ENCODE data around the gene LYPD6B. TPM values are rescaled to one million over a fixed set of nuclear protein-coding genes. Genes with fewer than 3 reads are reported as not detected.

Gene LYPD6B
- total RNA-seq, 2 experiments from 2014 or later, result not detected

DNA sequence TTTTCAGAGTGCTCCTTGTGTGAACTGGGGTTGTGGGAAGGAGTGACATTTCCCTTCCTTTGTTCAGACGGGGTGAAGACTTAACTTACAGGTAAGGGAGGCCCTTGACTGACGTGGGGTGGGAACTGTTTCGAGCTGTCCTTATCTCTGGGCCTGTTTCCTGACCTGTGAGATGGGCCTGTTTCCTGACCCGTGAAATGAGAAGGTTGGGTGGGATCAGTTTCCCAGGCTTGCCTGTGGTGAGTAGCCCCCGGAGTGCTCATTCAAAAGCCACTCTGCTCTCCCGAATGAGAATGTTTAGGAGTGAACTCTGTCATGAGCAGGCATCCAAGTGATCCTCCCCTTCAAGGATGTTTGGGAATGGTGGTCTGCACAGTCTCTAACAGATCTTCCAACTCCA is 4.1 kb upstream of the LYPD6B start:
- no TSS peak for BruUV-seq (replicated peaks)
- H2AFZ ChIP-seq (ENCODE audit: low read length), result no peak overlapping the region
- H4K20me1 ChIP-seq (ENCODE audit: insufficient read depth, low read length), result no peaks in the 10 kb centered on the region
- H3K4me3 ChIP-seq (ENCODE audit: low read depth, low read length, poor library complexity, severe bottlenecking), result no peak overlapping the region
- TF ChIP-seq, protein P1, sequence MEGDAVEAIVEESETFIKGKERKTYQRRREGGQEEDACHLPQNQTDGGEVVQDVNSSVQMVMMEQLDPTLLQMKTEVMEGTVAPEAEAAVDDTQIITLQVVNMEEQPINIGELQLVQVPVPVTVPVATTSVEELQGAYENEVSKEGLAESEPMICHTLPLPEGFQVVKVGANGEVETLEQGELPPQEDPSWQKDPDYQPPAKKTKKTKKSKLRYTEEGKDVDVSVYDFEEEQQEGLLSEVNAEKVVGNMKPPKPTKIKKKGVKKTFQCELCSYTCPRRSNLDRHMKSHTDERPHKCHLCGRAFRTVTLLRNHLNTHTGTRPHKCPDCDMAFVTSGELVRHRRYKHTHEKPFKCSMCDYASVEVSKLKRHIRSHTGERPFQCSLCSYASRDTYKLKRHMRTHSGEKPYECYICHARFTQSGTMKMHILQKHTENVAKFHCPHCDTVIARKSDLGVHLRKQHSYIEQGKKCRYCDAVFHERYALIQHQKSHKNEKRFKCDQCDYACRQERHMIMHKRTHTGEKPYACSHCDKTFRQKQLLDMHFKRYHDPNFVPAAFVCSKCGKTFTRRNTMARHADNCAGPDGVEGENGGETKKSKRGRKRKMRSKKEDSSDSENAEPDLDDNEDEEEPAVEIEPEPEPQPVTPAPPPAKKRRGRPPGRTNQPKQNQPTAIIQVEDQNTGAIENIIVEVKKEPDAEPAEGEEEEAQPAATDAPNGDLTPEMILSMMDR (conservative IDR thresholded peaks at IDR 0.05; ENCODE audit: low read length), result no peak
- TF ChIP-seq EZH2phosphoT487 (IDR thresholded peaks at IDR 0.05; ENCODE audit: borderline replicate concordance, low read depth, low read length), result no peak
- no peaks in the 10 kb centered on the region for H3K79me2 ChIP-seq (ENCODE audit: insufficient read depth, low read depth, low read length)
- no peaks in the 10 kb centered on the region for H3K9me2 ChIP-seq (ENCODE audit: insufficient read depth, low read length)
- H3K27ac ChIP-seq (ENCODE audit: low read depth, low read length, poor library complexity, severe bottlenecking), result no peak overlapping the region
- peaks cover 25% of the 10 kb centered on the region for H3K4me1 ChIP-seq (ENCODE audit: insufficient read depth, low read length, poor library complexity, severe bottlenecking)
- ChIA-PET CTCF (ENCODE audit: unreplicated experiment) (interaction anchor here (1.0 to 2.5 kb wide), 3 partner anchors 12 to 17 kb away, joined by 3 to 11 read pairs (median 11); no protein-coding TSS in a partner anchor), POLR2A (interaction anchor here (0.5 to 5.6 kb wide), 4 partner anchors 13 to 474 kb away, joined by 3 to 33 read pairs (median 4); no protein-coding TSS in a partner anchor)
- no peaks in the 10 kb centered on the region for H3K9me3 ChIP-seq (ENCODE audit: low read length)
- no peaks in the 10 kb centered on the region for H3K36me3 ChIP-seq (ENCODE audit: insufficient read depth, low read length)
- no peak overlapping the region for H3K4me2 ChIP-seq (ENCODE audit: low read length)
- intact Hi-C loops (cut with micrococcal nuclease; ENCODE audit: unreplicated experiment), result loop anchor here (1.0 kb wide), 1 partner anchor 13 kb away; no protein-coding TSS in a partner anchor
- DNase-seq (ENCODE audit: low spot score), result no peak

DNA sequence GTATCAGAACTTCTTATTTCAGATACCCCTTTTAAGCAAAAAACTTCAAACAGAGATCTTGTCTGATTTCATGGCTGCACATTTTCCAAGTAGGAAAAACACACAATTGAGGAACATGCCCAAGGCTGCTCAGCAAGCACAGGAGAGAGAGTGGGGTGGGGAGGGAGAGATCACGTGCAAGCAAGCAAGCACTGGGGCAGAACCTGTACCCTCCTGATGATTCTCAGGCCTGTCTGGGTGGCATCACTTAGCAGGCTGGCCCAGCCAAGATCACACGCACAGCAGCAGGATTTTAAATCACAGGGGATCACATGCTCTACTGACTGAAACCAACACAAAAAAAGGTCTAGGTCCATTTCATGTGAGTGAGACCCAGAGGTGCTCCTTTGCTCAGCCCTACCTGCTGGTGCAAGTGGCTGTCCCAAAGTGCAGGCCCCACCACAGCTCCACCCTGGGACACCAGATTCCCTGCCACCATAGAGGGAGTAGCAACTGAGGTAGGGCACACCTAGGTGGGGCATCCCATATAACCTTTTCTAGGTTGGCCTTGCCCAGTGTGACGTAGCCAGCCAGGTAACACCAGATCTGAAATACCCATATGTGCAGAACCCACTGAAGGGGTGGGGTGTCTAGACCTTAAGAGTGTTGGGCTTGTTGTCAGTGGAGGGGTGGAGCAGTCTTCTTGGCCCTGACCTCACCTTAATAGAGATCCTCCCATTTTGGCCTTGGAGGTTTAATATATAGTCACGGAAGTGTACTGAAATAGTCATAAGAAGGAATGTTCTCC is 1.8 kb upstream of the LYPD6B start:
- Histone ChIP-seq H3K9me2 (ENCODE audit: insufficient read depth, low read length) (no peaks in the 10 kb centered on the region), H2AFZ (ENCODE audit: low read length) (no peak overlapping the region), H3K4me3 (ENCODE audit: low read depth, low read length, poor library complexity, severe bottlenecking) (no peak overlapping the region), H3K9me3 (ENCODE audit: low read length) (no peaks in the 10 kb centered on the region), H4K20me1 (ENCODE audit: insufficient read depth, low read length) (no peaks in the 10 kb centered on the region), H3K79me2 (ENCODE audit: insufficient read depth, low read depth, low read length) (no peaks in the 10 kb centered on the region), H3K27ac (ENCODE audit: low read depth, low read length, poor library complexity, severe bottlenecking) (no peak overlapping the region), H3K36me3 (ENCODE audit: insufficient read depth, low read length) (no peaks in the 10 kb centered on the region), H3K4me1 (ENCODE audit: insufficient read depth, low read length, poor library complexity, severe bottlenecking) (peaks cover 23% of the 10 kb centered on the region), H3K4me2 (ENCODE audit: low read length) (no peak overlapping the region; the same call in 1 of the 2 replicates)
- CTCF ChIA-PET (ENCODE audit: unreplicated experiment), result interaction anchor here (2.3 kb wide), 1 partner anchor 19 kb away, joined by 11 read pairs; no protein-coding TSS in a partner anchor
- BruUV-seq (replicated peaks), result no TSS peak
- TF ChIP-seq EZH2phosphoT487 (IDR thresholded peaks at IDR 0.05; ENCODE audit: borderline replicate concordance, low read depth, low read length), result no peak
- TF ChIP-seq, protein P1 (conservative IDR thresholded peaks at IDR 0.05; ENCODE audit: low read length), result no peak
- intact Hi-C loops (cut with micrococcal nuclease; ENCODE audit: unreplicated experiment), result no loop called here
- POLR2A ChIA-PET, result interaction anchor here (1.3 kb wide), 1 partner anchor 15 kb away, joined by 6 read pairs; no protein-coding TSS in a partner anchor
- no peak for DNase-seq (ENCODE audit: low spot score)
